HG02884 (cell line): ENCODE data around the gene GPR139.

Source experiments
- ATAC-seq: cut with Tn5 transposase; IDR thresholded peaks from one replicate; pipeline ENCODE4 v1.9.1; 2021; ENCODE audit warnings: mild to moderate bottlenecking, moderate library complexity; ENCODE audit not compliant: unreplicated experiment

GPR139 gene

GRCh38 chr16:20073203-20074098, at the start of gene GPR139:
Gene GPR139 (minus strand): TSS chr16:20073890. CDS start chr16:20073616, 274 bp downstream.
- ATAC-seq, result no peak

DNA sequence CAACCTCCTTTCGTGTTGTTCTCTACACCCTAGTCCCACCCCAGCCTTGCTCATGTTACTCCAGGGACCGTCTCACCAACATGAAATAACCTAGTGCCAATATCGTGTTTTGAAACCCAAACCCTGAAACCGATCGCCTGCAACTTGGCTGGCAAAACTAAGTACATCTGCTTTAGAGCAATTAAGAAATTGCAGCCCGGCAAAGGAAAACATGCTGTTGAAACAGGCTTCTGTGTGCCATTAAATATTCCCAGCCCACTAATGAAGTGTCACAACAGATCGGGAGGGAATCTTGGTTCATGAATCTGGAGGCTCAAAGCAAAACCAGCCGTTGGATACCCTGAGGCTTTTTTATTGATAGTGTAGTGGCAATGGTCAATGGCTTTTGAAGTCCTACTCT, 48.3 kb upstream of the GPR139 start:
- no peak for ATAC-seq

- ATAC-seq, result no peak
These were observed 40.7 kb upstream of the GPR139 start for GRCh38 chr16:20114356-20114755.

DNA sequence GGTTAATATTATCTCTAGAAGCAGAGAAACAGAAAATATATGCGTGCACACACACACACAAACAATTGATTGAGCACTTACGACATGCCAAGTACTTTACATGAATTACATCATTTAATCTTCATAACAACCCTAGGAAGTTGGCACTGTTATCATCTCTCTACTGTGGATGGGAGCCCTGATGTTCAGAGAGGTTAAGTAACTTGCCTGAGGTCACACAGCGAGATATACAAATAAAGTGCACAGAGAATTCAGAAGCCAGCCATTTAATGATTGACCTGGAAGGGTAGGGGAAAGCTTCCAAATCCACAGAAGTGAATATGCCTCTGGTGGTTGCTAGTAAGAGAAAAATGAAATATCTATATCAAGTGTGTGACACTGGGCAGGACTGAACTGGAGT, 37.5 kb upstream of the GPR139 start:
- no peak for ATAC-seq

DNA sequence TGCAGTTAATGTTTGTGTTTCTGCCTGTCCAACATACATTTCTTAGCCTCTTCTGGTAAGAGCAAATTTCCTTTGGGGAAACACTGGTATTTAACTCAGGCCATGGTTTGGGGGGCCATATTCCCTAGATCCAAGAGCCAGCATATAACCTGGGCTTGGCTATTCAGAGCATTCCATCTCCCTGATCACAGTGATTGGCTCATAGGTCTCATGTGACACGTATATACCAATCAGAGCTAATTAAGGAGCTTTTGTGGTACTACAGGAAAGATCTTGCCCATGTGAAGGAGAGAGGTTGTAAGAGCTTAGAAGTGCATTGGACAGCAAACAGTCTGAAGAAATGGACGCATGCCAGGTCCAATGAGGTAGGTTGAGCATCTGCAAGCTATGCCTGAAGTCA, 33.4 kb upstream of the GPR139 start:
- ATAC-seq, result no peak

DNA sequence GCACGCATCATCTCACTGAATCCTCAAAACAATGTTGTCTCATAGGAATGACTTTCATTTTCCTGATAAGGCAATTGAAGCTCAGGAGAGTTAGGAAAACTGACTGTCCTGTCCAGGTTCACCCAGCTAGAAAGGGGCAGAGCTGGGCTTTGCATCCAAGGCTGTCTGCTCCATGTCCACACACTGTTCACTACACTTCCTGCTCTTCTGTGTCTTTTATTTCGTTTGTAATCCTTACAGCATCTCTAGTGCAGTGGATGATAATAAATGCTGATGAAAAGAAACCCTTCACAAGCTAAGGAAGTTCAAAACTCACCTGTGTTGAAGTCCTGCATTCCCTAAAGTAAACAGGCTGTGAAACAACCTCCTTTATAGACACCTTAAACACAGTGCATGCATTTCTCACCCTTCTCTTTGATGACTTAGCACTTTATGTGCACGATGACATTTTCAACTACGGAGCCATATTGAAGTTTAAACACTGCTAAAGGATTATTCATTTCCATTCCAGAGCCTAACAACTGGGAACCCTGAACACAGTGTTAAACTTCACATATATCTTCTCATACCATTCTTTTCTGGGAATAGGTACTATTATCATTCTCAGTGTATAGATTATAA, 31.0 kb upstream of the GPR139 start:
- ATAC-seq, result no peak

GRCh38 chr16:20102521-20102920, 28.8 kb upstream of the GPR139 start:
- ATAC-seq, result no peak

- ATAC-seq, result no peak
These were observed 28.3 kb upstream of the GPR139 start for GRCh38 chr16:20102021-20102420.

DNA sequence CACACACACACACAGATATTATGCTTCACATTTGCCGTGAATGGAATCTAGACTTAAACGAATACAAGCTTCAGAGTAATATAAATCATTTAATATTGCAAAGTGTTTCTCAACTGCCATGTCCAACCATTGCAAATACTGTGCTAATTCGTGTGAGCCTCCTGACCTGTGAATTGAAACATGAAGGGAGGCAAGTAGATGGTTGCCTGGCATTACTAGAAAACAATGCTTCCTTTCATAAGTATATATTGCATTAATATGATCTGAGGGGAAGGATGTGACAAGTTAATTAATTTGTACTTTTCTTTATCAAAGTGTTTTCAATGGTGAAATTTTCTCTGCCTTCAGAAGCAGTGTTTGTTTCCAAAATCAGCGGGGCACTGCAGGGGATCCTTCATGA, 25.7 kb upstream of the GPR139 start:
- ATAC-seq, result no peak

GRCh38 chr16:20094157-20094556, 20.5 kb upstream of the GPR139 start:
- no peak for ATAC-seq

DNA sequence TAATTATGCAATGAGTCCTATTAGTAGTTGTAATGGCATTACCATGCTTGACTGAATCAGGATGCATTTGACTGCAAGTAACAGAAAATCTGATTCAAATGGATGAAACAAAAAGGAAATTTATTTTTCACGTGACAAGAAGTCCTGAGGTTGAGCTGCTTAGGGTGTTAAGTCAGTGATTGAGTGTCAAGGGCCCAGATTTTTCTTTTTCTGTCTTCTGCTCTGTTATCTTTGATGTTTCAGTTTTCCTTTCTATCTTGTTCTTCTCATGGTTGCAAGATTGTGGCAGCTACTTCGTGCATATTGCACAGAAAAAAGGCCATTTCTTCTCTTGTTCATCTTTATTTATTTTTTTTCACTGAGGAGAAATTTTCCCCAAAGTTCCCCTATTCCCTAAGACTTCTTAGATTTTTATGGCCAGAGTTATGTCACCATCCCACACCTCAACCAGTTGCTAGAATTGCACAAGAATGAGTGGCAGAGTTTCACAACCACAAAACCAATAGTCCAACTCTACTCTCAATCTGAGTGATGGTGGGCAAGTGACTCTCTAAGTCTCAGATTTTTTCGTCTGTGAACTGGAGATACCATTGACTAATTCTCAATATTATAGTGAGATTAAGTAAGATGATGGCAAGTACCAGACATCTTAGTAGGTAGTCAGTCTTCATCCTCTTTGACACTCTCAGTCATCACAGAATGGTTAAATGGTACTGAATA, 15.7 kb upstream of the GPR139 start:
- ATAC-seq, result no peak

DNA sequence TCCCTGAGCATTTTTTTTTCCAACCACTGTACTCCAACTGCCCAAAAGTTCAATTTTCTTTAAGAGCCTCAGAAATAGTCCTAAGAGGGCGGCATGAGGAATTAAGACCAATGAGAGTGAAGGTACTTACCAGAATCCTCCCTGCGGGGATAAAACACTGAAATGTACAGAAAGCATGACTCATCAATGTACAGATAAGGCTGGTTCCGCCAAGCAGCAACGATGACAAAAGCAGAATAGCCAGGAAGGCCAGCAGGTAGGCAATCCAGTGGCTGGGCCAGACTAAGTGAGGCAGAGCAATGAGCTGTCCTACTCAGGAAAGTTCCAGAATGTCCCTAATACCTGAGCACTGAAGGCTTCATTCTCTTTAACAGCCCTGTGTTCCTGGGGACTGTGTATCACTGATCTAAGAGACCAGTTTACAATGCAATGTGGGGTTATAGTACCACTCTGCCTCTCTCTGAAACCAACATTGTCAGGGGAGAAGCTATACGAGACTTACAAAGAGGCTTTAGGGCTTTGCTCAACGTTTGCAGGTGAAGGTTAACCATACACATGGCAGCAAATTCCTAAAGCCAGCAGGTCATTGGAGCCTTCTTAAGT, 11.0 kb upstream of the GPR139 start:
- ATAC-seq, result no peak

DNA sequence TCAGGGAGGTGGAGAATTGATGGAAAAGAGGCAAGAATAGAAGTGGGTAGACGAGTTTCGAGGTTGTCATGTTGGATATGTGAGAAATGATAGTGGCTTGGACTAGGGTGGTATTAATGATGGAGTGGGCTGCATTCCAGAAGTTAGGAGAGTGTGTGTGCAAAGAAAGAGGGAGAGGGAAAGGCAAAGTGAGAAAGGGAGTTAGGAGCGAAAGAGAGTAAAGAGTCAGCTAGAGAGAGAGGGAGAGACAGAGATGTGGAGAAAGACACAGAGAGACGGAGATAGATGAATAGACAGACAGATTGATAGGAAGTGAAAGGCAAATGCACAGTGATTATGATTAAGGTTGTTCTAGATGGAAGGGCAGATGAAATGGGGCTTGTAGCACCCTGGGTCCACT, 5.4 kb upstream of the GPR139 start:
- ATAC-seq, result no peak

- no peak for ATAC-seq
These were observed 1.6 kb upstream of the GPR139 start for GRCh38 chr16:20075243-20075642.

GRCh38 chr16:20074099-20074991, 655 bp upstream of the GPR139 start:
- no peak for ATAC-seq

- no peak for ATAC-seq
These were observed 852 bp downstream of the GPR139 start for GRCh38 chr16:20072874-20073202.

DNA sequence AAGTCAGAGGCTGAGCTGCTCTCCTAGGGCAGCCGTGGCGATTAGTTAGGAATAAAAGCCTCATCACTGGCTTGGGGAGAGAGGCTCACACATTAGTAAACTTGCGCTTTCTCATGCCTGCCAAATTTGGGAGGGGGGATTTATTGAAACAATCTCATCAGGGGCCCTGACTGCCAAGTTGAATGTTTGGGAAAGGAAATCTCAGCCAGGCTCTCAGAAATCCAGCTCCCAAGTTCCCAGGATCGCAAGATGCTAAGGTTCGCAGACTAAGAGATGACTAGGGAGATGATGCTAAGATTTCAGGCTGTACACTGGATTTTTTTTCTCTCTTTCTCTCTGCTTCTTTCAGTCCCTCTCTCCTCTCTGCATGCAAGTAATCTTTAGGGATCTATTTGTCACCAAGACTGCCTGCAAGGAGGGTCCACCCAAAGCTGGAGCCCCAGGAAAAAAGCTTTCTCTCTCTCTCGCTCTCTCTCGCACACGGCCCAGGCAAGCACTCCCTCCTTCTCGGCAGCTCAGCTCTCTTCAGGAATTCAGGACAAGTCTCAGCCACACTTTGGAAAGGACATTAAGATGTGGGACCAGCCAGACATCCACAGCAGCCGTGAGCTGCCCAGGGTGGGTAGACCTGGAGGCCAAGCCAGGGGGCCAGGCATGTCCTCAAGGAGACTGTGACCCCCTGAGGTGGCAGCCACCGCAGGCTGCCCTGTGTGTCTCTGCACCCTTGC, 1.4 kb downstream of the GPR139 start:
- ATAC-seq, result no peak

- ATAC-seq, result no peak
These were observed 8.8 kb downstream of the GPR139 start for GRCh38 chr16:20064931-20065330.

DNA sequence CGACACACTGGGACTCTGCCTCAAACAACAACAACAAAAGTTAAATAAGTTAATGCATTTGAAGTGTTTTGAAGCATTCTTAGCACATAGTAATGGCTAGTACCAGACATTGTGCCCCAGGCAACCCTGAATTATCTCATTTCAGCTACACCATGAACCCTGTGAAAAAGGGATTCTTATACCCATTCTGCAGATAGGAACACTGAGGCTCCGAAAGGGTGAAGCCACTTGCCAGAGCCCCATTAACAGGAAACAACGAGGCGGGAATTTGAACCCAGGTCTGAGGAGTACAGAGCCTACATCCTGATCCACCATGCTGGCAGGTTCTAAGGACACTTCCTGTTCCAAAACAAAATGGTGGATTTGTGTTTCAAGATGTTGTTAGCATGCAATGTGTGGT, 9.2 kb downstream of the GPR139 start:
- ATAC-seq, result no peak

- no peak for ATAC-seq
These were observed 12.6 kb downstream of the GPR139 start for GRCh38 chr16:20061132-20061531.
